Thyroid gland (tissue), 4 donors: ENCODE data around the gene PTH1R. TPM values are rescaled to one million over a fixed set of nuclear protein-coding genes. Genes with fewer than 3 reads are reported as not detected.

Experiments used
- DNase-seq, 2 donors: peaks; one replicate each; pipeline ENCODE4 v3.0.0-alpha.2; 2019
- H3K27ac ChIP-seq, 3 donors: fragments of 200-600 bp; sonication (generic); 1 replicate in 2 of 3; 2 replicates in 1 of 3; pipeline ENCODE4 v1.5.1; 2016 to 2019; ENCODE audit warnings: mild to moderate bottlenecking in 1 of 3, moderate library complexity in 1 of 3
- H3K27me3 ChIP-seq: fragments of 200-600 bp; sonication (generic); one replicate; pipeline ENCODE4 v1.5.1; 2019
- H3K36me3 ChIP-seq, 2 donors: fragments of 200-600 bp; sonication (generic); one replicate each; pipeline ENCODE4 v1.5.1; 2016 to 2019
- H3K4me1 ChIP-seq, 2 donors: fragments of 200-600 bp; sonication (generic); one replicate each; pipeline ENCODE4 v1.5.1; 2017 to 2019
- H3K4me3 ChIP-seq, 3 donors: fragments of 200-600 bp; sonication (generic); replicated peaks in 1 of 3; 1 replicate in 2 of 3; 2 replicates in 1 of 3; pipeline ENCODE4 v1.5.1; 2016; ENCODE audit warnings: mild to moderate bottlenecking in 1 of 3
- H3K9me3 ChIP-seq: fragments of 200-600 bp; sonication (generic); one replicate; pipeline ENCODE4 v1.5.1; 2017
- POLR2A ChIP-seq, 2 donors: fragments of 450-650 bp; IDR thresholded peaks; one replicate each; pipeline ENCODE4 v1.6.1; 2017; ENCODE audit warnings: antibody characterized with exemption in 2 of 2, mild to moderate bottlenecking in 2 of 2, moderate library complexity in 1 of 2
- WGBS, 2 donors: methylation state at CpG; one replicate each; pipeline ENCODE4 v1.1.5; 2017; 5-methylcytosine and 5-hydroxymethylcytosine counted together
- intact Hi-C: fragments of 100-400 bp; cut with DNase I; formaldehyde crosslinking; loops from one replicate; pipeline ENCODE4 v1.15.1; 2023
- total RNA-seq, 4 donors: library from RNA; depleted of rRNA; stranded (reverse); fragments of >200 nt; gene quantifications; one replicate each; pipeline ENCODE4 v1.2.3, GENCODE V29; 2016
- TF ChIP-seq, protein P1 (sequence below), 6 experiments: fragments of 200-600 bp in 3 of 6; fragments of 450-650 bp in 3 of 6; sonication (generic) in 3 of 6; IDR thresholded peaks; one replicate each; pipeline ENCODE4 v1.5.1; 2016 to 2019; ENCODE audit warnings: antibody characterized with exemption in 6 of 6, mild to moderate bottlenecking in 2 of 6, inconsistent platforms in 1 of 6, moderate library complexity in 1 of 6

PTH1R gene
- total RNA-seq, 4 donors from 2014 or later, result 1.2 to 10.6 (median 4.4) TPM

DNA sequence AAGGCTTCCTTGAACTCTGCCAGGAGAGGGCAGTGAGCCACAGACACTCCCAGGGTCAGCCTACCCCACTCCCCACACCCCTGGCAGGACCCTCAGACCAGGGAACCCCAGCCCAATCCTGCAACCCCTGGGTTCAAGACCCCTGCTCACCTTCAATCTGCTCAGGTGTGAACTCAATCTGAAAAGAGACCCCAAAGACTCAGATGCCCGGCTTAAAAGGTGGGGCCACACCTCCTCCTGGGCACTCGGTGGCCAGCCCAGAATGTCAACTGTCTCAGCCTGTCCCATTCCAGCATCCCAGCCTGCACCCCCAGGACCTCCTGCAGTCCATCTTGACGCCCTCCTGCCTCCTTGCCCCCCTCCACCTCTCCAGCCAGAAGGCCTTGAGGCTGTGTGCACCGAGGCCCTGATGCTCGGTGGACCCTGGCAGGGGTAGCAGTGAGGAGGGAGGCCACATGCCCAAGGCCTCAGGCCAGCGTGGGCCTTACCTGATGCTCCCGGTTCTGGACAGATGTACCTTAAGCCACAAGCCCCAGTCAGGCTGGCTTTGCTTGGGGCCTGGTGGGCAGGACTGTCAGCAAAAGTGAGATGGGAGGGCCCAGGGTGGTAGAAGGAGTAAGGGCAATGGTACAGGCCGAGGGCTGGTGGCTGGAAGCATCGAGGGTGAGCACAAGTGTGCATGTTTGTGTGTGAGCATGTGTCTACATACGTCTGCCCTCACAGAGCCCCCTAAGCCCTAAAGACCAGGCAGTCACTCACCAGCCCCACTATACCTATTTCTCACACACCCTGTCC, 16.5 kb upstream of the PTH1R start:
- intact Hi-C loops, result loop anchor here (10.0 kb wide), 1 partner anchor 156 kb away; the partner anchor contains the start of gene TMIE
- WGBS, 2 donors, result 80 to 81% methylated on average over 8 to 10 of the region's 10 CpGs
- Histone ChIP-seq H3K4me1 (no peaks in the 10 kb centered on the region), H3K36me3 (no peaks in the 10 kb centered on the region), H3K9me3 (no peaks in the 10 kb centered on the region), H3K4me3 (no peak overlapping the region), H3K27ac (no peak overlapping the region), H3K27me3 (no peaks in the 10 kb centered on the region)
- TF ChIP-seq, protein P1, sequence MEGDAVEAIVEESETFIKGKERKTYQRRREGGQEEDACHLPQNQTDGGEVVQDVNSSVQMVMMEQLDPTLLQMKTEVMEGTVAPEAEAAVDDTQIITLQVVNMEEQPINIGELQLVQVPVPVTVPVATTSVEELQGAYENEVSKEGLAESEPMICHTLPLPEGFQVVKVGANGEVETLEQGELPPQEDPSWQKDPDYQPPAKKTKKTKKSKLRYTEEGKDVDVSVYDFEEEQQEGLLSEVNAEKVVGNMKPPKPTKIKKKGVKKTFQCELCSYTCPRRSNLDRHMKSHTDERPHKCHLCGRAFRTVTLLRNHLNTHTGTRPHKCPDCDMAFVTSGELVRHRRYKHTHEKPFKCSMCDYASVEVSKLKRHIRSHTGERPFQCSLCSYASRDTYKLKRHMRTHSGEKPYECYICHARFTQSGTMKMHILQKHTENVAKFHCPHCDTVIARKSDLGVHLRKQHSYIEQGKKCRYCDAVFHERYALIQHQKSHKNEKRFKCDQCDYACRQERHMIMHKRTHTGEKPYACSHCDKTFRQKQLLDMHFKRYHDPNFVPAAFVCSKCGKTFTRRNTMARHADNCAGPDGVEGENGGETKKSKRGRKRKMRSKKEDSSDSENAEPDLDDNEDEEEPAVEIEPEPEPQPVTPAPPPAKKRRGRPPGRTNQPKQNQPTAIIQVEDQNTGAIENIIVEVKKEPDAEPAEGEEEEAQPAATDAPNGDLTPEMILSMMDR (IDR thresholded peaks at IDR 0.05), result no peak
- no peak for TF ChIP-seq POLR2A (IDR thresholded peaks at IDR 0.05)
- DNase-seq, result peak in 1 of 2 donors; percentile 0

DNA sequence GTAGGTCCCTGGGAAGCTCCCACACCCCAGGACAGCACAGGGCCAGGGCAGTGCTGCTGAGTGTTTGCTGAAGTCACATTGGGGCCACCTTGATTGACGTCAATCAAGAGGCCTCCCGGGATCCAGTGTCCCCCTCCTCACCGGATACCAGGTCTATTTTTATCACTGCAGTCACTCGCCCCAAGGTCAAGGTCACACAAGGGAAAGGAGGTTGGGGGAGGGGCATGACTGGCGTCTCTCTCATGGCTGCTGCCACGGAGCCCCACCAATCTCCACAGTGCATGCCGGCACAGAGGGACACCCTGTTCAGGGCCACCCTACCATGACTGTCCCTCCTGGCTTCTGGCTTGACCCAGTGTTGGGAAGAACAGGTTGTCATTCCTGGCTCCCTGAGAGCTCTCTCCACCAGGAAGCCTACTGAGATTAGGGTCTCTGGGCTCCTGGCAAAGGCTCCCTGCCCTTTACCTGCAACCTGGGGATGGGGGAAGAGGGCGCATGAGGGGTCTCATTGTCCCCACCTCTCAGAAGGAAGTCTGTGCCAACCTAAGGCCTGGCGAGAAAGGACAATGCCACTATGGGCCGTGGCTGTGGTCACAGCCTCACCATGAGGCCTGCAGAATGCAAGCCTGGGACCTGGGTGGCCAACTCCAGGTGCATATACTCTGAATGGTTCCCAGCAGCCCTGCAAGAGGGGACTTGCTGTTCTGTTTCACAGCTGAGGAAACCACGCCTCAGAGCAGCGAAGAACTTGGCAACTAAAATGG, 15.7 kb upstream of the PTH1R start:
- intact Hi-C loops, result loop anchor here (10.0 kb wide), 1 partner anchor 157 kb away; the partner anchor contains the start of gene TMIE
- no peaks in the 10 kb centered on the region for H3K36me3 ChIP-seq
- WGBS, 2 donors, result 86 to 100% methylated on average over 3 to 11 of the region's 12 CpGs
- H3K27me3 ChIP-seq, result no peaks in the 10 kb centered on the region
- H3K9me3 ChIP-seq, result no peaks in the 10 kb centered on the region
- no peak for TF ChIP-seq POLR2A (IDR thresholded peaks at IDR 0.05)
- TF ChIP-seq, protein P1 (IDR thresholded peaks at IDR 0.05), result no peak
- DNase-seq, result peak in 1 of 2 donors; percentile 0
- H3K4me1 ChIP-seq, result peaks cover 0 to under 1% of the 10 kb centered on the region in 2 donors
- H3K27ac ChIP-seq, result no peak overlapping the region
- no peak overlapping the region for H3K4me3 ChIP-seq

- WGBS, 2 donors, result 86 to 88% methylated on average over 5 to 7 of the region's 7 CpGs
- intact Hi-C loops, result loop anchor here (10.0 kb wide), 1 partner anchor 158 kb away; the partner anchor contains the start of gene TMIE
- DNase-seq, result no peak
Measured at GRCh38 chr3:46862369-46863025, 15.0 kb upstream of the PTH1R start.

GRCh38 chr3:46863261-46863782, 14.2 kb upstream of the PTH1R start, which contains the start of gene MYL3:
Gene MYL3 (minus strand): TSS chr3:46863444. CDS start chr3:46863390, 54 bp downstream.
- TF ChIP-seq, protein P1 (IDR thresholded peaks at IDR 0.05), result no peak
- TF ChIP-seq POLR2A (IDR thresholded peaks at IDR 0.05), result no peak
- intact Hi-C loops, result loop anchor here (10.0 kb wide), 1 partner anchor 159 kb away; the partner anchor contains the start of gene TMIE
- Histone ChIP-seq H3K4me3 (no peak within 1 kb of the TSS), H3K9me3 (no peaks in the 10 kb centered on the region), H3K4me1 (peaks cover 10 to 16% of the 10 kb centered on the region in 2 donors), H3K36me3 (no peaks in the 10 kb centered on the region), H3K27ac (no peak within 1 kb of the TSS), H3K27me3 (no peaks in the 10 kb centered on the region)
- DNase-seq, result no peak
- 83 to 85% methylated on average over 7 of the region's 7 CpGs for WGBS, 2 donors

More at GRCh38 chr3:46862369-46863025, 15.0 kb upstream of the PTH1R start:
- H3K27ac ChIP-seq, result no peak overlapping the region
- TF ChIP-seq, protein P1 (IDR thresholded peaks at IDR 0.05), result no peak
- no peak for TF ChIP-seq POLR2A (IDR thresholded peaks at IDR 0.05)
- H3K9me3 ChIP-seq, result no peaks in the 10 kb centered on the region
- no peak overlapping the region for H3K4me3 ChIP-seq
- no peaks in the 10 kb centered on the region for H3K36me3 ChIP-seq
- H3K27me3 ChIP-seq, result no peaks in the 10 kb centered on the region
- H3K4me1 ChIP-seq, result peaks cover 7 to 8% of the 10 kb centered on the region in 2 donors
